GM19099 (cell line): ENCODE results near the gene UCN2.

ENCODE experiments used
- POLR2A ChIP-seq: IDR thresholded peaks from 3 replicates; pipeline ENCODE4 v1.6.1; 2011; ENCODE audit warnings: low read depth; ENCODE audit not compliant: insufficient read length; ENCODE audit errors: extremely low read depth

Gene UCN2

DNA sequence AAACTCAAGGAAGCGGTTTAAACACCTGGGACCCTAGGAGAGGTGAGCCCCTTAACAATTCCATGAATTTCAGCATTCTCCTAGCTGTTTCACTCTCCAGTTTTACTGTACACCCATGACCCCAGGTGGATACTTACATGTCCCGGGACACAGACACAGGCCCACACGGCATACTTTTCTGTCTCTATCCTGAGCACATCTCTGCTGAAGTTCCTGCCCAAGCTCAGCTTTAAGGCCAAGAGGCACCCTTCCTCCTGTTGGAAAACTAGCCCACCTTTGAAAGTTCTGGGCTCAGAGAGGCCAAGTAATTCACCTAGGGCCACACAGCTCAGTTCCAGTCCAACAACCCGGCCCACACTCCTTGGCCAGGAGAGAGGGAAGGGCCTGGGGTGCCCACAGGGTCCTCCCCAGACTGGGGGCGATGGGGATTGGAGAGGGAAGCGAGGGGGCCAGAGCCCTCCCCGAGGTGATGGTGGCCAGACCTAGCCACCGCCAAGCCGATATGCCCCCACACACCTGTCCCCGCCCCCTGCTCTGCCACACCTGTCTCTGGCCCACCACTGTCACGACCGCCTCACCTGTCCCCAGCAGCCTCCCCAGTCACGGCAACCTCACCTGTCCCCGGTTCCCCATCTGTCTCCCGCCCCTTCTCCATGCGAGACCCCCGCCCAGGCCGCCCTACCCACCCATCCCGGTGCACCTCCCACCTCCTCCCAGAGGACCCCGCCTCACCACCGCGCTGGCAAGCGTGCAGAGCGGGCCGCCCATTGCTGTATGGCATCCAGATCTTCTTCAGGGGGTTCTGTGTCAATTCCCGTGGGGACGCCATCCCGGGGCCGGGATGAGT, 7.4 kb downstream of the UCN2 start:
- no peak for TF ChIP-seq POLR2A

DNA sequence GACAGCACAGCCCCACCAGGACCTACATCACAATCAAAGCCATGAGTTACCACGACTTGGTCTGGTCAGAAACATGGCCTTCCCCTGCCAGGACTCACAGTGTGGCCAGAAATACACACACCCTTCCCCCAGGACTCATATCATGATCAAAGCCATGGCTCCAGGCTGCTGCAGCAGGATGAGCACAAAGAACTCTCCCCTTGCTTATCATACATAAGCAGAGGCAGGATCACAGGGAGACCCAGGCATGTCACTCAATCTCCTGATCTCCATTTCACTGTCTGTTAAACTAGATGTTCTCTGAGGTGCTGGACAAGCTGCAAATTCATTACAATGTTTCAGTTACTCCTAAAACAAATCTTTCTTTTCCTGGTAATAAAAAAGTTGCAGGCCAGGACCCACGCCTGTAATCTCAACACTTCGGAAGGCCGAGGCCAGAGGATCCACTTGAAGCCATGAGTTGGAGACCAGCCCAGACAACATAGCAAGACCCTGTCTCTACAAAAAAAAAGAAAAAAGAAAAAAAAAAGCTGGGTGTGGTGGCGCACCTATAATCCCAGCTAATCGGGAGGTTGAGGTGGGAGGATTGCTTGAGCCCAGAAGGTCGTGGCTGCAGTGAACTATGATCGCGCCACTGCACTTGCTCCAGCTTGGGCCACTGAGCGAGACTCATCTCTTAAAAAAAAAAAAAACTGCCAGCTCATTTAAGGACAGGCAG, 8.2 kb downstream of the UCN2 start:
- TF ChIP-seq POLR2A = no peak

DNA sequence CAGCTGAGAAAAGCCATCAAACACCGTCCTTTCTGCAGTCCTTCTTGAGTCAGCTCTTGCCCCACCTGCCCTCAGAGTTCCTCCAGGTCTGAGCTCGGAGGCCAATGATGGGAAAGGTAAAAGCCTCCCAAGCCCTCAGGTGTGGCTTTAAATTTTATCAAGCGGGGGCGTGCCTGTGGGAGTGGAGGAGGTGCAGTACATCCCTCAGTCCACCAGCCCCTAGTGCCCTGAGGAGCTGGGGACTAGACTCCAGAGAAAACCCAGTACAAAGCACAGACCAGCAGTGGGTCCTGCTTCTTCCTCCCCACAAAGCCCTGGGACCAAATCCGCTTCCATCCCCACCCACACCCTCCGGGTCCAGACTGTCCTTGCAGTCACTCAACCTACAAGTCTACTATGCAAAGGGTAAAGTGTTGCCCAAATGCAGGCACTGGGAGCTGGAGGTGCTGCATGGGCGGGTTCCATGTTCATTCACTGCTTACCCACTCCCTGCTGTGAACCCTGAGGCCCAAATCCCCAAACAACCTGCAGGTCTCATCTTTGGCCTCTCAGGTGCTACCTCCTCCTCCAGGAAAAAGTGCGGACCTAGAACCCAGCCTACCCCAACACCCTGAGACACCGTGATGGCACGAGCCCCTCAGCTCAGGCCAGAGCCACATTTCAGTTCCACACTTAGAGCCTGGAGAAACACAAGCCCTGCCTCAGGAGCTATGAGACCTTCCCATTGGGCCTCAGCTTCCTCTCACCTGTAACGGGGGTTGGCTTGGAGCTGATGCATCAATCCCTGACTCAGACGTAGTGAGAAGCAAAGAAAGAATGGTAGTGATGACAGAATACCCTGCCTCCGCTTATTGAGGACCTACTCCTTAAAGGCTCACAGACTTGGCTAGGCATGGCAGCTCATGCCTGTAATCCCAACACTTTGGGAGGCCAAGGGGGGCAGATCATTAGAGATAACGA, 9.4 kb downstream of the UCN2 start:
- no peak for TF ChIP-seq POLR2A

- no peak for TF ChIP-seq POLR2A
Observed at GRCh38 chr3:48553361-48553760, 10.2 kb downstream of the UCN2 start.

- TF ChIP-seq POLR2A = no peak
Observed at GRCh38 chr3:48552111-48552951, 11.2 kb downstream of the UCN2 start.

DNA sequence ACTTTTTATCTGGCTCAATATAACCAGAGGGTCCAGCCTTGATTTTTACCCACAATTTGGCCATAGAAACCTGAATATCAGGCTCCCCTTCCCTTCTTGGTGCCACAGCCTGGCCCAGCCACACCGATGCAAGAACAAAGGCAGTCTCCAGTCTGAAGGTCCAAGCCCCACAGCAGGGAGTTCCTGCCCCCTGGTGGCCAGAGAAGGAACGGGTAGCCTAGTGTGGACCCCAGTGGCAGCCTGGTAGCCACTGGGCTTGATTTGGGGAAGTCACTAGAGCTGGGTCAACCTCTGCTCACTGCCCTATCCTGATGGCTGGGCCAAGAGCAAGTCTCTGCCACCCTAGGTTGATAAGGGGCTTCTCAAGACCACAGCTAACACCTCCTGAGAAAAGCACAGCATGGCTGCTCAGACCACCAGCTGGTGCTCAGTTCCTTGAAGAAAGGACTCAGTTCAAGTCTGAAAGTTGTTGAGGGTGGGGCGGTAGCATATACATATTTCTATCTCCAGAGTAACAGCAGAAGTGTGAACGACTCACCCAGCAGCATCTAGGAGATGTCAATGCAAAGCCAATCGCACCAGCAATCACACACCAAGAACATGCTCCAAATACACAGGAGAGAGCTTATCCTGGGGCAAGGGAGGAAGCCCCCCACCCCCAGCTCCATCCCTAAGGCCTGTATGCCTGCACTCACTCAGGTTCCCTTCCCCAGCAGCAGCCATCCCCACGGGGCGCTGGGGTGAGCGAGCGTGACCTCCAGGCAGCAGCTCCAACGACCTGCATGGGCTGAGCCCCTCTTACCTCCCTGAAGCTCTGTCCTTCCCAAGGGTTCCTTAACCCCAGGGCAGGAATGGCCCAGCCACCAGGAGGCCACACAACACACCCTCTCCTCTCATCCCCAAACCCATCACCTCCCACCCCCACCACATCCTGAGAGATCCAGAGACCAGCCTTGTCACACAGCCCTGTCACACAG, 14.6 kb downstream of the UCN2 start:
- TF ChIP-seq POLR2A = no peak

GRCh38 chr3:48548126-48548525, 15.5 kb downstream of the UCN2 start:
- TF ChIP-seq POLR2A = no peak

DNA sequence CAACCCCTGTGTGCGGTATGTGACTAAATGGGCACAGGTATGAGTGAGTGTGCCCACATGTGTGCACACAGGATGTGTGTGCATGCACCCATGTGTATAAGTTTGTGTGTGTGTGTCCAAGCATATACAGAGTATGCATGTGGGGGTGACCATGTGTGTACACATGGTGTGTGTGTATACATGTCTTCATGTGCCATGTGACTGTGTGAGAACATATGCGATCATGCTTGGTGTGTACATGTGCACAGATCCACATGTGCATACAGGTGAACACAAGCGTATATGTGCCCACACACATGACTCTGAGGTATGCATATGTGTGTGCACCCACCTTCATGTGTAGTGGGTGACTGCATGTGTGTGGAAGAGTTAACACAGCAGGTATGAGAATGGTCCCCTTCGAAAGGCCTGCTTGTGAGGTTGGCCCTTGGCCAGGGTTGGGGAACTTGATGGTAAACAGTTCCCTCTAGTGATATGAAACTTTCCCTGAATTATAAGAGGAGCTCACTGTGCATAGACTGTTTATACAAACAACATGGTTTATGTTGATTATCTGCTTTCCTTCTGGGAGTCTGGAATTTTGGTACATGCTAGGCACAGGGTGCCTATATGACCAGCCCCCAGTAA, 17.3 kb downstream of the UCN2 start:
- TF ChIP-seq POLR2A = no peak

DNA sequence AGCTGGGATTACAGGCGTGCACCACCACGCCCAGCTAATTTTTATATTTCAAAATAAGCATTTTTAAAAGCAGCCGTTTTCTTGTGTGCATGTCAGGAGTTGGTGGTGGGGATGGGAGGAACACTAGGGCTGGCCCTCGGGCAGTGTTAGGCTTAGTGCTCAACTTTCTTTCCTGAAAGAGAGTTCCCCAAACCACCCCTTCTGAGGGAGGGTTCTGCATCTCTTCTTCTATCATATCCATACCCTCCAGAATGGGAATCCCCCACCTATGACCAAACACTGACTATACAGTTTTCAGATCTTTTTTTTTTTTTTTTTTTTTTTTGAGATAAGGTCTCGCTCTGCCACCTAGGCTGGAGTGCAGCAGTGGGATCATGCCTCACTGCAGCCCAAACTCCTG, 19.4 kb downstream of the UCN2 start:
- no peak for TF ChIP-seq POLR2A

GRCh38 chr3:48543271-48543866, 20.2 kb downstream of the UCN2 start:
- no peak for TF ChIP-seq POLR2A

DNA sequence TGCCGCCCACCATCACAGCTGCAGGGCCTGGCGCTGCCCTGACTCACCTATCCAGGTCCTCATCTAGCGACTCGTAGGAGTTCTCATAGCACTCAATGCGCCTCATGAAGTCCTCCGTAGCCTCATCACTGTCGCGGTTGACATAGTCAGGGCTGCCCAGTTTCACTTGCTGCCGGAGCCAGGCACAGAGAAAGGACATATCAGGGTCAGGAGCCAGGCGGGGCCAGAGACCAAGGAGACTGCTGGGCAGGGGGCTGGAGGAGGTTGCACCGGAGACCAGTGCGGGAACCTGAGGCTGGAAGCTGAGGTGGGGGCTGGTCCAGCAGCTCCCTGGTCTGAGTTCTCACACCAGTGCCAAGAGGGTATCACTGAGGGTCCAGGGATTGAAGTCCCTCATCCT, 25.1 kb downstream of the UCN2 start:
- no peak for TF ChIP-seq POLR2A

- TF ChIP-seq POLR2A = no peak
Observed at GRCh38 chr3:48536785-48537184, 26.8 kb downstream of the UCN2 start.
